ENCODE data around the gene OSBPL10.

The OSBPL10 gene

GRCh38 chr3:31926543-31926942, 54.5 kb downstream of the OSBPL10 start:
- H3F3A ChIP-seq (ENCODE audit: low read depth), result no peaks in the 10 kb centered on the region
- no peaks in the 10 kb centered on the region for H4K20me1 ChIP-seq (ENCODE audit: insufficient read depth, low read length, poor library complexity, severe bottlenecking)
- H3K4me1 ChIP-seq (ENCODE audit: insufficient read depth, low read length, poor library complexity, severe bottlenecking), result no peaks in the 10 kb centered on the region
- H3K4me3 ChIP-seq (ENCODE audit: low read length, poor library complexity, severe bottlenecking), result no peak overlapping the region
- H3K9ac ChIP-seq (ENCODE audit: low read depth, low read length, poor library complexity, severe bottlenecking), result no peak overlapping the region
- no peaks in the 10 kb centered on the region for H3K79me2 ChIP-seq (ENCODE audit: insufficient read depth, low read length)
- no peaks in the 10 kb centered on the region for H3K36me3 ChIP-seq (ENCODE audit: insufficient read depth, low read length)
- H3K9me2 ChIP-seq (replicated peaks; ENCODE audit: low read depth, low read length), result no peaks in the 10 kb centered on the region
- H2AFZ ChIP-seq (ENCODE audit: low read length), result no peak overlapping the region
- TF ChIP-seq, protein P1, sequence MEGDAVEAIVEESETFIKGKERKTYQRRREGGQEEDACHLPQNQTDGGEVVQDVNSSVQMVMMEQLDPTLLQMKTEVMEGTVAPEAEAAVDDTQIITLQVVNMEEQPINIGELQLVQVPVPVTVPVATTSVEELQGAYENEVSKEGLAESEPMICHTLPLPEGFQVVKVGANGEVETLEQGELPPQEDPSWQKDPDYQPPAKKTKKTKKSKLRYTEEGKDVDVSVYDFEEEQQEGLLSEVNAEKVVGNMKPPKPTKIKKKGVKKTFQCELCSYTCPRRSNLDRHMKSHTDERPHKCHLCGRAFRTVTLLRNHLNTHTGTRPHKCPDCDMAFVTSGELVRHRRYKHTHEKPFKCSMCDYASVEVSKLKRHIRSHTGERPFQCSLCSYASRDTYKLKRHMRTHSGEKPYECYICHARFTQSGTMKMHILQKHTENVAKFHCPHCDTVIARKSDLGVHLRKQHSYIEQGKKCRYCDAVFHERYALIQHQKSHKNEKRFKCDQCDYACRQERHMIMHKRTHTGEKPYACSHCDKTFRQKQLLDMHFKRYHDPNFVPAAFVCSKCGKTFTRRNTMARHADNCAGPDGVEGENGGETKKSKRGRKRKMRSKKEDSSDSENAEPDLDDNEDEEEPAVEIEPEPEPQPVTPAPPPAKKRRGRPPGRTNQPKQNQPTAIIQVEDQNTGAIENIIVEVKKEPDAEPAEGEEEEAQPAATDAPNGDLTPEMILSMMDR (conservative IDR thresholded peaks at IDR 0.05; ENCODE audit: low read length), result no peak
- no peak for TF ChIP-seq EZH2phosphoT487 (IDR thresholded peaks at IDR 0.05; ENCODE audit: borderline replicate concordance)
- H3K4me2 ChIP-seq (ENCODE audit: low read depth, low read length, poor library complexity, severe bottlenecking), result no peak overlapping the region
- no peaks in the 10 kb centered on the region for H3K9me3 ChIP-seq (ENCODE audit: insufficient read depth, low read depth, low read length)
- no peaks in the 10 kb centered on the region for H3K27me3 ChIP-seq (ENCODE audit: insufficient read depth, low read length, poor library complexity, severe bottlenecking)

DNA sequence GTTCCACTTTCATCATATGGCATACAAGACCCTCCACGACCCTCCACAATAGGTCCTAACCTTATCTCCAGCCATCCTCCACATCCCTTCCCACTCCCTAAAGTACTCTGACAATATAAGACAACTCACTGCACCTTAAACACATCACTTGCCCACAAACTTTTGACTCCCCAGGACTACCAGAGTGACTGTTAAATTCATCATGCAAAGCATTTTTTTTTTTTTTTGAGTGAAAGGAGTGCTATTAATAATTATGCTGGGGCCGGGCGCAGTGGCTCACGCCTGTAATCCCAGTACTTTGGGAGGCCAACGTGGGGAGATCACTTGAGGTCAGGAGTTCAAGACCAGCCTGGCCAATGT, 55.8 kb downstream of the OSBPL10 start:
- TF ChIP-seq EZH2phosphoT487 (IDR thresholded peaks at IDR 0.05; ENCODE audit: borderline replicate concordance), result no peak
- TF ChIP-seq, protein P1 (conservative IDR thresholded peaks at IDR 0.05; ENCODE audit: low read length), result no peak
- H3K27me3 ChIP-seq (ENCODE audit: insufficient read depth, low read length, poor library complexity, severe bottlenecking), result no peaks in the 10 kb centered on the region
- no peak overlapping the region for H3K4me2 ChIP-seq (ENCODE audit: low read depth, low read length, poor library complexity, severe bottlenecking)
- H3K9me2 ChIP-seq (replicated peaks; ENCODE audit: low read depth, low read length), result no peaks in the 10 kb centered on the region
- H4K20me1 ChIP-seq (ENCODE audit: insufficient read depth, low read length, poor library complexity, severe bottlenecking), result no peaks in the 10 kb centered on the region
- no peaks in the 10 kb centered on the region for H3K4me1 ChIP-seq (ENCODE audit: insufficient read depth, low read length, poor library complexity, severe bottlenecking)
- no peak overlapping the region for H3K9ac ChIP-seq (ENCODE audit: low read depth, low read length, poor library complexity, severe bottlenecking)
- no peaks in the 10 kb centered on the region for H3K79me2 ChIP-seq (ENCODE audit: insufficient read depth, low read length)
- peaks cover 6% of the 10 kb centered on the region; the same call in 1 of the 2 replicates for H3K9me3 ChIP-seq (ENCODE audit: insufficient read depth, low read depth, low read length)
- no peaks in the 10 kb centered on the region for H3F3A ChIP-seq (ENCODE audit: low read depth)
- no peak overlapping the region for H2AFZ ChIP-seq (ENCODE audit: low read length)
- no peak overlapping the region for H3K4me3 ChIP-seq (ENCODE audit: low read length, poor library complexity, severe bottlenecking)
- H3K36me3 ChIP-seq (ENCODE audit: insufficient read depth, low read length), result no peaks in the 10 kb centered on the region

DNA sequence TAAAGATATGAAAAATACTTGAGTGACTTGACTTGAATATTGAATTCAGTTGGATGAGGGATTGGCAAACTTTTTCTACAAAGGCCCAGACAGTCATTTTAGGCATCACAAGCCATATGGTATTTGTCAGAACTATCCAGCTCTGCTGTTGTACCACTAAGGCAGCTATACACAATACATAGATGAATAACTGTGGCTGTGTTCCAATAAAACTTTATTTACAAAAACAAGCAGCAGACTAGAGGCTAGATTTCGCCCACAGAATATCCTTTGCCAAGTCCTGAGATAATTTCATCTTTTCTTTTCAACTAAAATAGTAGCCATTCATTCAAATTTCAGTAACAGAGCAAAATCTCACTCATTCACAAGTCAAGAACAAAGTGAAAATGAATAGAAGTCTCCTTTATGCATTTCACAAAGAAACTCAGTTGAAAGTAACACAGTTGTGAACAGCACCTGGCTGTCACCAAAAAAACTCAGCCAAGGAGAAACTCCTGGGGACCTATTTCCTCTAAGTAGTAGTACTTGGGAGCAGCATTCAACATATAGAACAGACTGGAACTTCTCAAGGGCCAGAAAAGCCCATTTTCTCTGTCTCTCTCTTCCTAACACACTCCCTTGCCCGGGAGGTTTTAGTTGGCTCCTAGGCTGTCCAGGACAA, 56.3 kb downstream of the OSBPL10 start:
- H3K4me1 ChIP-seq (ENCODE audit: insufficient read depth, low read length, poor library complexity, severe bottlenecking), result no peaks in the 10 kb centered on the region
- H3K4me2 ChIP-seq (ENCODE audit: low read depth, low read length, poor library complexity, severe bottlenecking), result no peak overlapping the region
- H3K9me3 ChIP-seq (ENCODE audit: insufficient read depth, low read depth, low read length), result peaks cover 11% of the 10 kb centered on the region; the same call in 1 of the 2 replicates
- H3K4me3 ChIP-seq (ENCODE audit: low read length, poor library complexity, severe bottlenecking), result no peak overlapping the region
- H3K27me3 ChIP-seq (ENCODE audit: insufficient read depth, low read length, poor library complexity, severe bottlenecking), result no peaks in the 10 kb centered on the region
- H3K79me2 ChIP-seq (ENCODE audit: insufficient read depth, low read length), result no peaks in the 10 kb centered on the region
- no peaks in the 10 kb centered on the region for H3K36me3 ChIP-seq (ENCODE audit: insufficient read depth, low read length)
- no peaks in the 10 kb centered on the region for H3F3A ChIP-seq (ENCODE audit: low read depth)
- TF ChIP-seq EZH2phosphoT487 (IDR thresholded peaks at IDR 0.05; ENCODE audit: borderline replicate concordance), result no peak
- TF ChIP-seq, protein P1 (conservative IDR thresholded peaks at IDR 0.05; ENCODE audit: low read length), result no peak
- H3K9ac ChIP-seq (ENCODE audit: low read depth, low read length, poor library complexity, severe bottlenecking), result no peak overlapping the region
- H4K20me1 ChIP-seq (ENCODE audit: insufficient read depth, low read length, poor library complexity, severe bottlenecking), result no peaks in the 10 kb centered on the region
- no peaks in the 10 kb centered on the region for H3K9me2 ChIP-seq (replicated peaks; ENCODE audit: low read depth, low read length)
- H2AFZ ChIP-seq (ENCODE audit: low read length), result no peak overlapping the region

Measured in Loucy (cell line).